Effector memory CD8-positive, alpha-beta T cell (primary cell): ENCODE measurements around the gene RASGRF2.
"Not testable (repeated sequence)": the region's sequence is repeated elsewhere in the genome, so short reads cannot be mapped to it uniquely, and the experiment has no call there.

Source experiments
- ATAC-seq: fragments of 150-1000 bp; cut with Tn5 transposase; replicated peaks from 2 replicates; pipeline ENCODE4 v1.10.0; 2021; ENCODE audit warnings: mild to moderate bottlenecking, moderate library complexity
- DNase-seq, 3 experiments: peaks; one replicate each; pipeline ENCODE4 v3.0.0; 2021
- H3K27ac Mint-ChIP-seq, 2 donors: one replicate each; pipeline ENCODE4 v1.8.0; 2022; ENCODE audit warnings: mild to moderate bottlenecking in 2 of 2, mixed read lengths in 2 of 2, moderate library complexity in 2 of 2
- H3K27me3 Mint-ChIP-seq, 2 donors: one replicate each; pipeline ENCODE4 v1.8.0; 2022; ENCODE audit warnings: mixed read lengths in 2 of 2
- H3K36me3 Mint-ChIP-seq: one replicate; pipeline ENCODE4 v1.8.0; 2022; ENCODE audit warnings: mild to moderate bottlenecking, moderate library complexity, mixed read lengths; ENCODE audit not compliant: insufficient read depth
- H3K4me1 Mint-ChIP-seq, 2 donors: one replicate each; pipeline ENCODE4 v1.8.0; 2022; ENCODE audit warnings: low read depth in 2 of 2, mixed read lengths in 2 of 2
- H3K4me3 Mint-ChIP-seq, 2 donors: one replicate each; pipeline ENCODE4 v1.8.0; 2022; ENCODE audit warnings: mild to moderate bottlenecking in 2 of 2, mixed read lengths in 2 of 2, moderate library complexity in 2 of 2
- H3K9me3 Mint-ChIP-seq, 2 donors: one replicate each; pipeline ENCODE4 v1.8.0; 2022; ENCODE audit warnings: mixed read lengths in 2 of 2

Gene RASGRF2

GRCh38 chr5:81086881-81087281 lies 126.7 kb downstream of the RASGRF2 start:
- H3K27ac Mint-ChIP-seq = no peak overlapping the region
- H3K36me3 Mint-ChIP-seq = peaks cover 24% of the 10 kb centered on the region
- no peaks in the 10 kb centered on the region for H3K27me3 Mint-ChIP-seq
- peaks cover 3 to 4% of the 10 kb centered on the region in 2 donors for H3K4me1 Mint-ChIP-seq
- no peak for ATAC-seq
- H3K9me3 Mint-ChIP-seq = no peaks in the 10 kb centered on the region
- H3K4me3 Mint-ChIP-seq = no peak overlapping the region
- no peak for DNase-seq

- Mint-ChIP-seq H3K9me3 (no peaks in the 10 kb centered on the region), H3K36me3 (peaks cover 22% of the 10 kb centered on the region), H3K4me1 (no peaks in the 10 kb centered on the region), H3K27me3 (peaks cover 0 to 2% of the 10 kb centered on the region in 2 donors), H3K27ac (no peak overlapping the region), H3K4me3 (no peak overlapping the region)
- DNase-seq = no peak
- no peak for ATAC-seq
Observed at GRCh38 chr5:81091199-81091598, 131.0 kb downstream of the RASGRF2 start.

- peaks cover 0 to 5% of the 10 kb centered on the region in 2 donors for H3K27me3 Mint-ChIP-seq
- no peaks in the 10 kb centered on the region for H3K4me1 Mint-ChIP-seq
- no peak for DNase-seq
- no peaks in the 10 kb centered on the region for H3K9me3 Mint-ChIP-seq
- no peak for ATAC-seq
- H3K36me3 Mint-ChIP-seq = peaks cover 6% of the 10 kb centered on the region
- no peak overlapping the region for H3K4me3 Mint-ChIP-seq
- H3K27ac Mint-ChIP-seq = no peak overlapping the region
Observed at GRCh38 chr5:81093536-81094196, 133.5 kb downstream of the RASGRF2 start.

DNA sequence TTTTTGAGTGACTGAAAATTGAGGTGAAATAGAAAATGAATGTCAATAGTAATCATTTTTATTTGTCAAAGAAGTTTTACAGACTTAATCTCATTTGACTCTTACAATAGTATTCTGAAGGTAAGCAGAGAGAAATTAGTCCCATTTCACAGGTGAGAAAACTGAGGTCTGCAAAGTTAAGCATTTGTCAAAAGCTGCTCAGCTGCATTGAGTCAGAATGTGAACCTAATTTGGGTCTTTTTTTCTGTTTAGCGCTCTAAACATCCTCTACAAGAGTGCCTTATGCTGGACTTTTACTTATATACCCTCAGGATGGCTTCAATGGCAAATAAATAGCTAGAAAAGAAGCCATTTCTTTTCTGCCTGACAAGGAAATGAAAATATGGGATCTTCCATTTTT lies 135.7 kb downstream of the RASGRF2 start:
- Mint-ChIP-seq H3K4me3 (no peak overlapping the region), H3K4me1 (no peaks in the 10 kb centered on the region), H3K36me3 (peaks cover 10% of the 10 kb centered on the region), H3K27ac (no peak overlapping the region), H3K27me3 (peaks cover 0 to 5% of the 10 kb centered on the region in 2 donors), H3K9me3 (no peaks in the 10 kb centered on the region)
- ATAC-seq (no peak), DNase-seq (no peak)

DNA sequence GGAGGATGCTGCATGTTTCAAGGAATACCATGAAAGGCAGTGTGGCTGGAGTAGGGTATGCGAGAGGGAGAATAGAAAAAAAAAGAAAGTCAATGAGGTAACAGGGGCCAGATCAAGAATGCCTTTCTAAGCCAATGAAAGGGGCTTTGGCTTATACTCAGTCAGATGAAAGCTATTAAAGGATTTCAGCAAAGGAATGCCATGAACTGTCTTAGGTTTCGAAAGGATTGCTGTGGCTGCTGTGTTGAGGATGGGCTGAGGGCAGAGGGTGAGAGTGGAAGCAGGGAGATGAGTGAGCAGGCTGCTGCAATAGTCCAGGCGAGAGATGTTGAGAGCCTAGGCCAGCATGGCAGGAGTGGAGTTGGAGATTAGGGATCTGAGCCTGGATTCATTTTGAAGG lies 137.6 kb downstream of the RASGRF2 start:
- DNase-seq (no peak), ATAC-seq (no peak)
- H3K36me3 Mint-ChIP-seq = peaks cover 10% of the 10 kb centered on the region
- H3K9me3 Mint-ChIP-seq = no peaks in the 10 kb centered on the region
- H3K4me1 Mint-ChIP-seq = no peaks in the 10 kb centered on the region
- no peak overlapping the region for H3K27ac Mint-ChIP-seq
- H3K27me3 Mint-ChIP-seq = peaks cover 0 to 5% of the 10 kb centered on the region in 2 donors
- H3K4me3 Mint-ChIP-seq = no peak overlapping the region

GRCh38 chr5:81105261-81105877 lies 145.2 kb downstream of the RASGRF2 start:
- peak; percentile 32 for ATAC-seq

GRCh38 chr5:81115261-81115660 lies 155.1 kb downstream of the RASGRF2 start:
- ATAC-seq (no peak), DNase-seq (no peak)
- Mint-ChIP-seq H3K36me3 (peaks cover 24% of the 10 kb centered on the region), H3K27me3 (no peaks in the 10 kb centered on the region), H3K4me3 (no peak overlapping the region), H3K4me1 (peaks cover 0 to 9% of the 10 kb centered on the region in 2 donors), H3K9me3 (no peaks in the 10 kb centered on the region), H3K27ac (no peak overlapping the region)

More at GRCh38 chr5:81105261-81105877, 145.2 kb downstream of the RASGRF2 start:
- H3K9me3 Mint-ChIP-seq = no peaks in the 10 kb centered on the region
- no peaks in the 10 kb centered on the region for H3K27me3 Mint-ChIP-seq
- peaks cover 17% of the 10 kb centered on the region in 2 donors for H3K4me1 Mint-ChIP-seq
- DNase-seq = no peak
- peaks cover 9% of the 10 kb centered on the region for H3K36me3 Mint-ChIP-seq
- peak overlapping the region; percentile 2 to 54 for H3K4me3 Mint-ChIP-seq
- H3K27ac Mint-ChIP-seq = peak overlapping the region in 1 of 2 donors; percentile 84

DNA sequence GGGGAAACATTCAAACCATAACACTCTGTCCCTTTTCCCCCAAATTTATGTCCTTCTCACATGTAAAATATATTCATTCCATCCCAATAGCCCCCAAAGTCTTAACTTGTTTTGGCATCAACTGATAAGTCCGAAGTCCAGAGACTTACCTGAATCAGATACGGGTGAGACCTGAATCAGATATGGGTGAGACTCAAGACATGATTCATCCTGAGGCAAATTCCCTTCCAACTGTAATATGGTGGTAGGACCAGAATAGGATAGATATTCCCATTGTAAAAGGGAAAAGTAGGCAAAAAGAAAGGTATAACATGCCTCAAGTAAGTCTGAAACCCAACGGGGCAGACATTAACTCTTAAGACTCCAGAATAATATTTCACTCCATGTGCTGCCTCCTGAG lies 157.4 kb downstream of the RASGRF2 start:
- Mint-ChIP-seq H3K27ac (no peak overlapping the region), H3K9me3 (no peaks in the 10 kb centered on the region), H3K36me3 (peaks cover 16% of the 10 kb centered on the region), H3K4me1 (peaks cover 0 to 15% of the 10 kb centered on the region in 2 donors), H3K4me3 (no peak overlapping the region), H3K27me3 (no peaks in the 10 kb centered on the region)
- no peak for DNase-seq
- no peak for ATAC-seq

- Mint-ChIP-seq H3K4me1 (peaks cover 0 to 15% of the 10 kb centered on the region in 2 donors), H3K36me3 (peaks cover 17% of the 10 kb centered on the region), H3K4me3 (no peak overlapping the region), H3K27ac (no peak overlapping the region), H3K9me3 (no peaks in the 10 kb centered on the region), H3K27me3 (no peaks in the 10 kb centered on the region)
- no peak for ATAC-seq
- no peak for DNase-seq
Observed at GRCh38 chr5:81121273-81121672, 161.1 kb downstream of the RASGRF2 start.

DNA sequence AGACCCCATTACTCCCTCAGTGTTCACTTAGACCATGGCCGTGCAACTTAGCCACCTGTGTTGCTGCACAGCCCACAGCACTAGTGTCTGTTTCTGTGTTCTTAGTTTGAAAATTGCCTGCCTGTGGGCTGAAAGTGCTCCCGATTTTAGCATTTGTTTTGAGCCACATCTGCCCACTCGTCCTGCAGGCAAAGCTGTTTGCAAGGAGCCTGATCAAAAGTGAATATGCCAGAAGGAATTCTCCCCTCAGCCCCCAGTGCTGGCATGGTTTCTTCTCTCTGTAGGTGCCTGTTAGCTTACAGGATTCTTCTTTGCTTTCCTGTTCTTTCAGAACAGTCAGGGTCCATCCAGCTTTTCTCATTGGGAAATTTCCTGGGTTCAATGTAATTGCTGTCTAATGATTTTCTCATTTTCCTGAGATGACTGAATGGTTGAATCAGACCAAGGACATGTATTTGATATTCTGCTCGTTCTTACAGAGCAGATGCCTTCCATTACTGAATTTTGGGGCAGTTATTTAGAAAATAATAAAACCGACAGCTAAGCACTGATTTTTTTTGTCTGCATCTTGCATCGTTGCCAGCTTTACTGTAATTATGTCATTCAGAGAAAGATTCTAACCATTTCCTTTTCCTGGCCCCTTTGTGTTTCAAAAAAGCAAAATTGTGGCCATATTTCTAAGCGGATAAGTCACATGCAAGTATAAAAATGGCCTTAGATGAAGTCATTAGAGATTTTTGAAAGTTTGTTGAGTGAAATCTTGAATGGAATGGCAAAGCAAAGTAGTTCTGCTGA lies 161.9 kb downstream of the RASGRF2 start:
- DNase-seq = no peak
- Mint-ChIP-seq H3K4me3 (no peak overlapping the region), H3K27me3 (no peaks in the 10 kb centered on the region), H3K9me3 (no peaks in the 10 kb centered on the region), H3K36me3 (peaks cover 24% of the 10 kb centered on the region), H3K27ac (no peak overlapping the region), H3K4me1 (peaks cover 0 to 15% of the 10 kb centered on the region in 2 donors)
- ATAC-seq = no peak

GRCh38 chr5:81124689-81125088 lies 164.5 kb downstream of the RASGRF2 start:
- ATAC-seq, H3K27ac Mint-ChIP-seq, H3K4me3 Mint-ChIP-seq, H3K4me1 Mint-ChIP-seq, DNase-seq, H3K27me3 Mint-ChIP-seq, H3K9me3 Mint-ChIP-seq: not testable (repeated sequence)
- peaks cover 33% of the 10 kb centered on the region for H3K36me3 Mint-ChIP-seq

DNA sequence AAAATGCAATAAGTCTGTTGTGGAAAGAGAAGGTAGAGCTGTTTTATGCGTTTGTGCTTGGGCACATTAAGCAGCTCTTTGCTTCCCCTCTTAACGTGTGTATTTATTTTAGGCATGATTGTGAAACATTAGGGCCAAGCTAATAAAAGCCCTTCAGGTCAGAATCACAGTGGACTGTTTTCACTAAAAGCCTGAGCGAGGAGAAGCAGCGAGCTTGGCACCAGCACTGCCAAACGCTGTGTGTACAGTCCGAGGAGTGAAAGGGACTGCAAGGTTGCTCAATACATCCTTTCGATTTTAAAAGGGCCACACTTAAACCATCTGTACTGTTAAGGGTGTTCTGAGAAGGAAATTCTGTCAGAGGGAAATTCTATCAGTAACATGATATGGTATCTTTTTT lies 165.8 kb downstream of the RASGRF2 start:
- no peaks in the 10 kb centered on the region for H3K27me3 Mint-ChIP-seq
- peaks cover 0 to 10% of the 10 kb centered on the region in 2 donors for H3K4me1 Mint-ChIP-seq
- H3K9me3 Mint-ChIP-seq = no peaks in the 10 kb centered on the region
- no peak overlapping the region for H3K4me3 Mint-ChIP-seq
- ATAC-seq = no peak
- H3K27ac Mint-ChIP-seq = no peak overlapping the region
- no peak for DNase-seq
- peaks cover 38% of the 10 kb centered on the region for H3K36me3 Mint-ChIP-seq

DNA sequence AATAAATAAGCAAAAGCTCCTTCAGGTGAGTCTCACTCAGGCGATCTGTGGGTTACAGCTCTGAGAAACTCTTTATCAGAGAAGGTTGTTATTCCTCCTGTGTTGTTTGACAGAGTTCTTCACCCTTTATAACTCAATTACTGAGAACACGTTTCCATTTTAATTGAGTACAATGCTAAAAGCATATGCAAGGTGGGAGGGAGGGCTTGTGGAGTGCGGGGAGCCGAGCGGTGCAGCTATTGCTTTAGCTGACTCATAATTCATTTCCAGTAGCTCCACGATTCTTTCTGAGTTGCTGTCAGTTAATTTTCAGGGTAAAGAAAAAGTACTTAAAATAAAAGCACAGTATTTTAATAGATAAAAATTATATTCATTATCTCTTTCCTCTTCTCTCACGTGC lies 168.3 kb downstream of the RASGRF2 start:
- H3K27me3 Mint-ChIP-seq = no peaks in the 10 kb centered on the region
- DNase-seq (no peak), ATAC-seq (no peak)
- H3K9me3 Mint-ChIP-seq = no peaks in the 10 kb centered on the region
- peaks cover 0 to 3% of the 10 kb centered on the region in 2 donors for H3K4me1 Mint-ChIP-seq
- no peak overlapping the region for H3K4me3 Mint-ChIP-seq
- peaks cover 43% of the 10 kb centered on the region for H3K36me3 Mint-ChIP-seq
- no peak overlapping the region for H3K27ac Mint-ChIP-seq
